HepG2 (cell line): ENCODE measurements around the gene MAT2A. TPM values are rescaled to one million over a fixed set of nuclear protein-coding genes. Genes with fewer than 3 reads are reported as not detected.
A peak's percentile ranks its signal among the peaks of the same experiment; 100 is the strongest.

Experiments used
- ARHGAP35 ChIP-seq: sonication (generic); formaldehyde crosslinking; IDR thresholded peaks from 2 replicates; pipeline ENCODE4 v1.9.0; 2022; ENCODE audit warnings: mild to moderate bottlenecking, inconsistent platforms, moderate library complexity, missing genetic modification reagents, borderline replicate concordance
- CENPBD1 ChIP-seq: sonication (generic); formaldehyde crosslinking; IDR thresholded peaks from 2 replicates; pipeline ENCODE4 v1.8.0; 2022; ENCODE audit warnings: missing genetic modification reagents, low read depth, mild to moderate bottlenecking, borderline replicate concordance
- CERS6 ChIP-seq: sonication (generic); formaldehyde crosslinking; IDR thresholded peaks from 2 replicates; pipeline ENCODE4 v1.5.0; 2020; ENCODE audit warnings: missing genetic modification reagents
- FOXC1 ChIP-seq: sonication (generic); formaldehyde crosslinking; IDR thresholded peaks from 2 replicates; pipeline ENCODE4 v1.8.0; 2022; ENCODE audit warnings: mild to moderate bottlenecking, missing genetic modification reagents, borderline replicate concordance
- KLF13 ChIP-seq: sonication (generic); formaldehyde crosslinking; IDR thresholded peaks from 2 replicates; pipeline ENCODE4 v1.4.0; 2020; ENCODE audit warnings: mild to moderate bottlenecking, missing genetic modification reagents
- MIXL1 ChIP-seq: IDR thresholded peaks from 2 replicates; pipeline ENCODE4 v1.6.1; 2016
- PAF1 ChIP-seq: IDR thresholded peaks from 2 replicates; pipeline ENCODE4 v1.6.1; 2016; ENCODE audit warnings: missing genetic modification reagents, missing compliant biosample characterization
- PCBP1 ChIP-seq: fragments of 200-400 bp; formaldehyde crosslinking; IDR thresholded peaks from 2 replicates; pipeline ENCODE4 v1.6.1; 2017; ENCODE audit warnings: mild to moderate bottlenecking, low read depth, low read length, borderline replicate concordance
- REST ChIP-seq, 2 experiments: IDR thresholded peaks; 2 replicates each; pipeline ENCODE4 v1.6.1; 2011 to 2012; ENCODE audit warnings: low read length in 2 of 2, borderline replicate concordance in 1 of 2, low read depth in 1 of 2, mild to moderate bottlenecking in 1 of 2, moderate library complexity in 1 of 2
- SKIL ChIP-seq: sonication (generic); formaldehyde crosslinking; IDR thresholded peaks from 2 replicates; pipeline ENCODE4 v1.8.0; 2022; ENCODE audit warnings: missing genetic modification reagents, mild to moderate bottlenecking, moderate library complexity, borderline replicate concordance
- ZNF136 ChIP-seq: sonication (generic); formaldehyde crosslinking; IDR thresholded peaks from 2 replicates; pipeline ENCODE4 v1.8.1; 2022; ENCODE audit warnings: low read depth, mild to moderate bottlenecking, moderate library complexity, missing genetic modification reagents
- ZNF256 ChIP-seq: sonication (generic); formaldehyde crosslinking; conservative IDR thresholded peaks from 2 replicates; pipeline ENCODE4 v1.4.0; 2020; ENCODE audit warnings: missing genetic modification reagents
- ZNF331 ChIP-seq: sonication (generic); formaldehyde crosslinking; IDR thresholded peaks from 2 replicates; pipeline ENCODE4 v1.4.0; 2020; ENCODE audit warnings: missing genetic modification reagents
- ZNF547 ChIP-seq: sonication (generic); formaldehyde crosslinking; IDR thresholded peaks from 2 replicates; pipeline ENCODE4 v1.5.1; 2020; ENCODE audit warnings: mild to moderate bottlenecking, missing genetic modification reagents
- ZNF7 ChIP-seq: IDR thresholded peaks from 2 replicates; pipeline ENCODE4 v1.6.1; 2016; ENCODE audit warnings: missing biosample characterization, missing genetic modification reagents
- polyA plus RNA-seq, 8 experiments: library from polyadenylated mRNA; depleted of rRNA in 3 of 8; stranded (reverse) in 7 of 8; unstranded in 1 of 8; fragments of >200 nt; fragmentation: Illumina TruSeq in 4 of 8; extraction: Trizol in 4 of 8; gene quantifications; 2 replicates each; pipeline versions ENCODE4 v1.2.1 to v1.2.3, GENCODE V29; 2011 to 2016; ENCODE audit warnings: low read depth in 4 of 8, missing spikeins in 1 of 8, mixed read lengths in 1 of 8; ENCODE audit not compliant: insufficient read depth in 1 of 8
- total RNA-seq, 5 experiments: library from RNA; depleted of rRNA; stranded (reverse); fragments of >200 nt; fragmentation: Illumina TruSeq; extraction: Trizol; gene quantifications; 2 replicates each; pipeline ENCODE4 v1.2.3, GENCODE V29; 2016; ENCODE audit warnings: low read depth in 1 of 5
- TF ChIP-seq, protein P1 (sequence below): sonication (generic); formaldehyde crosslinking; IDR thresholded peaks from 2 replicates; pipeline ENCODE4 v1.5.0; 2020; ENCODE audit warnings: mild to moderate bottlenecking, missing genetic modification reagents, moderate library complexity
- TF ChIP-seq, protein P2 (sequence below): sonication (generic); formaldehyde crosslinking; IDR thresholded peaks from 2 replicates; pipeline ENCODE4 v1.4.0; 2020; ENCODE audit warnings: mild to moderate bottlenecking, low read depth, missing genetic modification reagents

MAT2A gene
- total and polyA plus RNA-seq, 2 of the 13 experiments (the other 11 are each of a cell fraction or from before 2014, with no cell fraction given): 155 to 331 TPM

DNA sequence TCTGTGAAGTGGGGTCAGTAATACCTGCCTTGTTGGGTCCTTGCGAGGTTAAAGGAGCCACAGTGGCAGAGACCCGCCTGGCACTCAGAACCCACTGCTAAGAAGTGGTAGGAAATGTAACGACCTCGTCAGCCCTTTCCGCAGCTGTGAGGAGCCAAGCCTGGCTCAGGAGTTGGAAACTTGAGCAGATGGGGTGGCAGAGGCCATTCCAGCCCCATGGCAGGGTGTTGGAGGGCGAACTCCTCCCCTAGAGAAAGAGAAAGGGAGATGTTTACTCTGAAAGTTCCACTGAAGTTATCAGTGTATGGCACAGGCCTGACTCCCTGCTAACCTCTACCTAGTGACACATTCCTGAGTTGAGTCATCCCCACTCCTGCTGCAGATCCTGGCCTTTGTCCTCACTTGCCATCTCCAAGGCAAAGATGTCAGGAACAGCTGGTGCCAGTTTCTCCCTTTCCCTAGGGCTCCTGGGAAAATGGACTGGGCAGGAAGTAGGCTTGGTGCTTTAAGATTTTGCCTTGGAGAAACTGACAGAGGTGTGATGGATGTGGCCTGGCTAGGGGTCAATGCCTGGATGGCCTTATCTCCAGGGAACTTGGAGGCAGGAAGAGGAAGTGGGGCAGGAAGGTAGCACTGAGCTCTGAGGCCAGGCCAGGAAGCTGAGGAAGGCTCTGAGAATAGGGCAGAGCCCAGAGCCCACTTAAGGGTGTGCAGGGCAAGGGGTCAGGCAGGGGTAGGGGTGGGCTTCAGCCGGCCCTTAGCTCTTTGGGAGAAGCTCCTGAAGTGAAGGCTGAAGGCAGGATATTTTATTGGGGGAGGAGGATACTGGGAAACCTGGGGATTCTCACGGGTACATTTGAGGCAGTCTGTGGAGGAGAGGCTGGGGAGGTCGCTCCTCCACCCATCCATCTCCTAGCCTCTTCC is 46.2 kb downstream of the MAT2A start (continued):
- TF ChIP-seq SKIL: no peak; the same call in 1 of the 2 replicates
- no peak for TF ChIP-seq CERS6 (CRISPR knock-in tag)
- no peak for TF ChIP-seq PAF1 (CRISPR knock-in tag)
- 0 out of 2 replicates have a peak, but pooled peaks have one; percentile 14 for TF ChIP-seq ZNF547 (CRISPR knock-in tag)
- TF ChIP-seq ZNF136: 0 out of 2 replicates have a peak, but pooled peaks have one; percentile 43
- TF ChIP-seq FOXC1 (CRISPR knock-in tag): peak; percentile 94
- TF ChIP-seq PCBP1: no peak
- TF ChIP-seq REST (IDR thresholded peaks at IDR 0.05; ENCODE audit: borderline replicate concordance in 1 of 2, low read depth in 1 of 2, low read length in 2 of 2): no peak; a peak in 1 of 4 replicates
- no peak; the same call in 1 of the 2 replicates for TF ChIP-seq ARHGAP35 (CRISPR knock-in tag)
- TF ChIP-seq ZNF7: no peak; the same call in 1 of the 2 replicates
- TF ChIP-seq, protein P1, sequence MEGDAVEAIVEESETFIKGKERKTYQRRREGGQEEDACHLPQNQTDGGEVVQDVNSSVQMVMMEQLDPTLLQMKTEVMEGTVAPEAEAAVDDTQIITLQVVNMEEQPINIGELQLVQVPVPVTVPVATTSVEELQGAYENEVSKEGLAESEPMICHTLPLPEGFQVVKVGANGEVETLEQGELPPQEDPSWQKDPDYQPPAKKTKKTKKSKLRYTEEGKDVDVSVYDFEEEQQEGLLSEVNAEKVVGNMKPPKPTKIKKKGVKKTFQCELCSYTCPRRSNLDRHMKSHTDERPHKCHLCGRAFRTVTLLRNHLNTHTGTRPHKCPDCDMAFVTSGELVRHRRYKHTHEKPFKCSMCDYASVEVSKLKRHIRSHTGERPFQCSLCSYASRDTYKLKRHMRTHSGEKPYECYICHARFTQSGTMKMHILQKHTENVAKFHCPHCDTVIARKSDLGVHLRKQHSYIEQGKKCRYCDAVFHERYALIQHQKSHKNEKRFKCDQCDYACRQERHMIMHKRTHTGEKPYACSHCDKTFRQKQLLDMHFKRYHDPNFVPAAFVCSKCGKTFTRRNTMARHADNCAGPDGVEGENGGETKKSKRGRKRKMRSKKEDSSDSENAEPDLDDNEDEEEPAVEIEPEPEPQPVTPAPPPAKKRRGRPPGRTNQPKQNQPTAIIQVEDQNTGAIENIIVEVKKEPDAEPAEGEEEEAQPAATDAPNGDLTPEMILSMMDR (CRISPR knock-in tag): no peak
- TF ChIP-seq CENPBD1 (CRISPR knock-in tag): no peak
- TF ChIP-seq MIXL1: peak; percentile 35; the same call in 1 of the 2 replicates
- TF ChIP-seq, protein P2, sequence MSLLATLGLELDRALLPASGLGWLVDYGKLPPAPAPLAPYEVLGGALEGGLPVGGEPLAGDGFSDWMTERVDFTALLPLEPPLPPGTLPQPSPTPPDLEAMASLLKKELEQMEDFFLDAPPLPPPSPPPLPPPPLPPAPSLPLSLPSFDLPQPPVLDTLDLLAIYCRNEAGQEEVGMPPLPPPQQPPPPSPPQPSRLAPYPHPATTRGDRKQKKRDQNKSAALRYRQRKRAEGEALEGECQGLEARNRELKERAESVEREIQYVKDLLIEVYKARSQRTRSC (CRISPR knock-in tag): no peak
- peak; percentile 8; the same call in 1 of the 2 replicates for TF ChIP-seq ZNF256
- TF ChIP-seq KLF13: no peak
- peak; percentile 71 for TF ChIP-seq ZNF331 (CRISPR knock-in tag)
